Mesendoderm (in vitro differentiated cells): ENCODE results near the gene NCOA4.
A peak's percentile ranks its signal among the peaks of the same experiment; 100 is the strongest.
"Not testable (repeated sequence)": the region's sequence is repeated elsewhere in the genome, so short reads cannot be mapped to it uniquely, and the experiment has no call there.

ENCODE experiments used
- DNase-seq: peaks from one replicate; pipeline ENCODE4 v3.0.0; 2013
- H2AK5ac ChIP-seq: 2 replicates; pipeline ENCODE4 v1.6.1; 2013; ENCODE audit warnings: low read length, inconsistent platforms
- H2BK120ac ChIP-seq: 2 replicates; pipeline ENCODE4 v1.6.1; 2013; ENCODE audit warnings: low read depth, mild to moderate bottlenecking, low read length, moderate library complexity, mixed read lengths
- H2BK15ac ChIP-seq: replicated peaks from 2 replicates; pipeline ENCODE4 v1.6.1; 2013; ENCODE audit warnings: low read depth, mild to moderate bottlenecking, moderate library complexity
- H2BK5ac ChIP-seq: 2 replicates; pipeline ENCODE4 v1.6.1; 2013; ENCODE audit warnings: low read length, inconsistent platforms
- H3K18ac ChIP-seq: 2 replicates; pipeline ENCODE4 v1.6.1; 2013; ENCODE audit warnings: mild to moderate bottlenecking, low read length, mixed read lengths
- H3K23ac ChIP-seq: one replicate; pipeline ENCODE4 v1.6.1; 2013; ENCODE audit warnings: low read length
- H3K27ac ChIP-seq: 2 replicates; pipeline ENCODE4 v1.5.1; 2013; ENCODE audit warnings: low read depth, mild to moderate bottlenecking, inconsistent platforms, low read length, moderate library complexity
- H3K27me3 ChIP-seq: 2 replicates; pipeline ENCODE4 v1.6.1; 2013; ENCODE audit warnings: low read length, control low read depth, mild to moderate bottlenecking, inconsistent platforms; ENCODE audit not compliant: insufficient read depth, poor library complexity
- H3K36me3 ChIP-seq: 2 replicates; pipeline ENCODE4 v1.6.1; 2013; ENCODE audit warnings: low read length, inconsistent platforms; ENCODE audit not compliant: control insufficient read depth, insufficient read depth
- H3K4ac ChIP-seq: one replicate; pipeline ENCODE4 v1.6.1; 2013; ENCODE audit warnings: low read depth, mild to moderate bottlenecking, low read length, moderate library complexity
- H3K4me1 ChIP-seq: 2 replicates; pipeline ENCODE4 v1.6.1; 2013; ENCODE audit warnings: low read depth, low read length, inconsistent platforms; ENCODE audit not compliant: control insufficient read depth
- H3K4me2 ChIP-seq: 2 replicates; pipeline ENCODE4 v1.6.1; 2013; ENCODE audit warnings: low read length
- H3K4me3 ChIP-seq: 2 replicates; pipeline ENCODE4 v1.5.1; 2013; ENCODE audit warnings: mild to moderate bottlenecking, low read length
- H3K56ac ChIP-seq: one replicate; pipeline ENCODE4 v1.6.1; 2013; ENCODE audit warnings: low read length
- H3K79me1 ChIP-seq: 2 replicates; pipeline ENCODE4 v1.6.1; 2013; ENCODE audit warnings: low read length, inconsistent platforms
- H3K79me2 ChIP-seq: 2 replicates; pipeline ENCODE4 v1.6.1; 2013; ENCODE audit warnings: mild to moderate bottlenecking, low read length; ENCODE audit not compliant: control insufficient read depth, insufficient read depth
- H3K9ac ChIP-seq: 2 replicates; pipeline ENCODE4 v1.6.1; 2013; ENCODE audit warnings: low read length, inconsistent platforms
- H4K5ac ChIP-seq: one replicate; pipeline ENCODE4 v1.6.1; 2013; ENCODE audit warnings: low read length
- H4K8ac ChIP-seq: one replicate; pipeline ENCODE4 v1.6.1; 2013; ENCODE audit warnings: low read depth, mild to moderate bottlenecking, control low read depth, low read length, moderate library complexity
- WGBS: extraction: QIAGEN DNeasy Blood & Tissue Kit; methylation state at CpG from one replicate; pipeline ENCODE4 v1.1.7; 2013; ENCODE audit warnings: low lambda C conversion rate, missing lambda C conversion rate; ENCODE audit not compliant: insufficient coverage; ENCODE audit errors: extremely low coverage; 5-methylcytosine and 5-hydroxymethylcytosine counted together

NCOA4 gene

DNA sequence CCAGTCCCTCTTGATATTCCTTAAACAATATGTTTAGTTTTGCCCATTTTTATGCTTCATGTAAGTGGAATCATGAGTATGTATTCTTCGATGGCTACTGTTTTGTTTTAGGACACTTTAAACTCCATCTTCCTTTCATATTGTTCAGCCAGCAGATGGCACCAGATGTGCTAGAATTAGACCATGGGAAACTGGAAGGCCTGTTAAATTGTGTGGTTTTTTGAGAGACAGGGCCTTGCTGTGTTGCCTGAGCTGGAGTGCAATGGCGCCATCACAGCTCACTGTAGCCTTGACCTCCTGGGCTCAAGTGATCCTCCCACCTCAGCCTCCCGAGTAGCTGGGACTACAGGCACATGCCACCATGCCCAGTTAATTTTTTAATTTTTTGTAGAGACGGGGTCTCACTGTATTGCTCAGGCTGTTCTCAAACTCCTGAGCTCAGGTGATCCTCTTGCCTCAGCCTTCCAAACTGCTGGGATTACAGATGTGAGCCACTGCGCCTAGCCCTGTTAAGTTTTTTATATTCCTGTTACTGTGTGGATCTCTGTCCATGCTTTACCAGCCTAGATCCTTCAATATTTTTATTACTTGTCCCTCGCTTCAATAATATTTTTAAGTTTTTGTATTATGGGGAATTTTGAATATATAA lies 46.8 kb downstream of the NCOA4 start:
- not testable (repeated sequence) for H3K9ac ChIP-seq, H3K18ac ChIP-seq, H4K5ac ChIP-seq, H2BK5ac ChIP-seq, H3K4me2 ChIP-seq, H3K4ac ChIP-seq, H3K4me3 ChIP-seq, H2BK15ac ChIP-seq, H3K4me1 ChIP-seq, H3K56ac ChIP-seq, H3K27me3 ChIP-seq, H2AK5ac ChIP-seq, H2BK120ac ChIP-seq, H4K8ac ChIP-seq, H3K79me2 ChIP-seq, H3K36me3 ChIP-seq, H3K27ac ChIP-seq, H3K23ac ChIP-seq, H3K79me1 ChIP-seq
- DNase-seq, result peak; percentile 50
- WGBS, result no CpG with 5 or more reads among the region's 6 CpGs

DNA sequence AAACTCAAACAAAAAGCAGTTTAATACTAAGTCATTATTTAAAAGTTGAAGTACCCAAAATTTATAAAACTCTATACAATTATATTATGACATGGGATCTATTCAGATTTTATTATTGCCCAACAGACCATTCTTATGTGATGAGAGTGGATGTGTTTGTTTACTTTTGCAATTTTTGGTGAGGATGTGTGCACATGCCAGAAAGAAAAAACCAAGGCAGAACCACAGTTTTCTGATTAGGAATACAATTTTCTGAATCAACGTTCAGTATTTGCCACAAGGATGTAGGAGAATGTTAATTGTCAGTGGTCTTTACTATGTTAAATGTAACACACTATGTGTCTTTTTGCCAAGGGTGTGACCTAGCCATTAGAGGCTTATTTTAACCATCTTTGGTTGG lies 49.1 kb downstream of the NCOA4 start:
- H2BK5ac ChIP-seq, H4K5ac ChIP-seq, H3K36me3 ChIP-seq, H3K79me2 ChIP-seq, H3K4ac ChIP-seq, H3K79me1 ChIP-seq, H3K27ac ChIP-seq, H3K4me2 ChIP-seq, H3K23ac ChIP-seq, DNase-seq, H4K8ac ChIP-seq, H3K27me3 ChIP-seq, H2AK5ac ChIP-seq, H2BK15ac ChIP-seq, H3K18ac ChIP-seq, H3K9ac ChIP-seq, H3K4me1 ChIP-seq, H3K56ac ChIP-seq, H2BK120ac ChIP-seq, H3K4me3 ChIP-seq: not testable (repeated sequence)
- no CpG with 5 or more reads among the region's 1 CpG for WGBS

DNA sequence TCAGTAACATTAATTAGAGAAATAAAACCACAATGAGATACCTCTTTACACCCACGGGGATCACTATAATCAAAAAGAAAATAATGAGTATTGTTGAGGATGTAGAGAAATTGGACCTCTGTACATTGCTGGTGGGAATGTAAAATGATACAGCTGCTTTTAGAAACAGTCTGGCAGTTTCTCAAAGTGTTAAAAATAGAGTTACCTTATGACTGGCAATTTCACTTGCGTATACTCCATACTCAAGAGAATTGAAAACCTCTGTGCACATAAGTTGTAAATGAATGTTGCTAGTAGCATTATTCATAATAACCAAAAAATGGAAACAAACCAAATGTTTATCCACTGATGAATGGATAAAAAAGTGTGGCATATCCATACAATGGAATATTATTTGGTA lies 51.9 kb downstream of the NCOA4 start:
- not testable (repeated sequence) for H2BK120ac ChIP-seq, DNase-seq, H3K18ac ChIP-seq, H3K4me3 ChIP-seq, H3K9ac ChIP-seq, H3K4me1 ChIP-seq, H3K56ac ChIP-seq, H4K8ac ChIP-seq, H3K23ac ChIP-seq, H3K27ac ChIP-seq, H3K4me2 ChIP-seq, H2BK5ac ChIP-seq, H3K4ac ChIP-seq, H3K79me1 ChIP-seq, H2AK5ac ChIP-seq, H2BK15ac ChIP-seq, H3K36me3 ChIP-seq, H4K5ac ChIP-seq, H3K27me3 ChIP-seq
- WGBS, result no CpG with 5 or more reads among the region's 2 CpGs
- peaks cover 13% of the 10 kb centered on the region for H3K79me2 ChIP-seq

DNA sequence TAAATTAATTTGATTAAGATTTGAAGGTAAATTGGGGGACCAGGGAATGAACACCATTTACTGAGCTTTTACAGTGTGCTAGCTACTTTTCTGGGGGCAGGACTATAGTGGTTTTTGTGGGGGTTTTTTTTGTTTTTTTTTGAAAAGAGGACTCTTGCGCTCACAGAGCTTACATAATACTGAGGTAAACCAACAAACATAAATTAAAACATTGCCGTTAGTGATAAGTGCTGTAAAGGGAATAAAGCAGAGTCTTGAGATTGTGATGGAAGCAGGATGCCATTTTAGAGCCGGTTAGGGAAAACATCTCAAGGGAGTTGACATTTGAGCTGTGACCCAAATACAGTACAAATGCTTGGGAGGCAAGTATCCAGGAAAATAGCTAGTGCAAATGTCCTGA lies 56.4 kb downstream of the NCOA4 start:
- WGBS, result no CpG with 5 or more reads among the region's 3 CpGs
- H3K4me2 ChIP-seq, H3K27ac ChIP-seq, H2BK15ac ChIP-seq, H4K5ac ChIP-seq, H2BK5ac ChIP-seq, H3K4me1 ChIP-seq, DNase-seq, H3K27me3 ChIP-seq, H4K8ac ChIP-seq, H2AK5ac ChIP-seq, H3K4ac ChIP-seq, H3K18ac ChIP-seq, H3K9ac ChIP-seq, H2BK120ac ChIP-seq, H3K23ac ChIP-seq, H3K56ac ChIP-seq, H3K4me3 ChIP-seq, H3K79me1 ChIP-seq, H3K36me3 ChIP-seq: not testable (repeated sequence)
- peaks cover 41% of the 10 kb centered on the region for H3K79me2 ChIP-seq

DNA sequence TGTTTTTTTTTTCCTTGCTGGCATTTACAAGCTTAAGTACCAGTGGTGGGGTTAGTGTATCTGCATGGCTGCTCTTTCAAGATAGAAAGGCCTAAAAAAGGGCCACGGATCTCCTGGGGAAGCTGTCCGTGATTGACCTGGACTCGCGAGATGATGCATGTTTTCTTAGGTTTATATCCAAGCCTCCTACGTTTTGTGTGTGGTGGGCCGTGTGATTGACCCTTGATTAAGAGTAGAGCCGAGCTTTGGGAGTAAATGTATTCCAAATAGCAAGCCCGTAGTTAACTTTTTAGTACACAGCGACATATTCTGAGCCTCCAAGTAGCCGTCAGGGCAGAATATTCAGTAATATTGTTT lies 57.6 kb downstream of the NCOA4 start:
- not testable (repeated sequence) for H3K4ac ChIP-seq
- H3K56ac ChIP-seq, result peak overlapping the region; percentile 87

More for the DNA sequence above, 57.6 kb downstream of the NCOA4 start:
- DNase-seq, result peak; percentile 25
- not testable (repeated sequence) for H4K8ac ChIP-seq, H3K23ac ChIP-seq, H3K18ac ChIP-seq, H3K36me3 ChIP-seq, H4K5ac ChIP-seq, H3K79me1 ChIP-seq, H2AK5ac ChIP-seq, H2BK120ac ChIP-seq, H3K27me3 ChIP-seq, H2BK5ac ChIP-seq, H2BK15ac ChIP-seq, H3K27ac ChIP-seq, H3K4me1 ChIP-seq
- peaks cover 44% of the 10 kb centered on the region for H3K79me2 ChIP-seq
- H3K9ac ChIP-seq, result peak overlapping the region; percentile 85
- H3K4me3 ChIP-seq, result peak overlapping the region; percentile 86
- peak overlapping the region; percentile 6 for H3K4me2 ChIP-seq
- WGBS, result no CpG with 5 or more reads among the region's 10 CpGs
